ENCODE results near the gene CC2D2A.

The CC2D2A gene

GRCh38 chr4:15469402-15470127 is at the start of gene CC2D2A:
Gene CC2D2A, plus strand, starts transcription at chr4:15469882. Its CDS starts 6,051 bp downstream, at chr4:15475933.
- no peak for DNase-seq (ENCODE audit: low spot score)

GRCh38 chr4:15420642-15421041 is 49.0 kb upstream of the CC2D2A start:
- no peak for DNase-seq (ENCODE audit: low spot score)

- DNase-seq (ENCODE audit: low spot score), result no peak
Measured at GRCh38 chr4:15423285-15423711, 46.4 kb upstream of the CC2D2A start.

GRCh38 chr4:15425520-15425919 is 44.2 kb upstream of the CC2D2A start:
- DNase-seq (ENCODE audit: low spot score), result no peak

- no peak for DNase-seq (ENCODE audit: low spot score)
Measured at GRCh38 chr4:15427161-15427560, 42.5 kb upstream of the CC2D2A start.

- no peak for DNase-seq (ENCODE audit: low spot score)
Measured at GRCh38 chr4:15427701-15428100, 42.0 kb upstream of the CC2D2A start, which contains the start of gene C1QTNF7. Gene C1QTNF7, plus strand, starts transcription at chr4:15428033. Its CDS starts 7,711 bp downstream, at chr4:15435744.

- no peak for DNase-seq (ENCODE audit: low spot score)
Measured at GRCh38 chr4:15428611-15429010, 41.1 kb upstream of the CC2D2A start.

- no peak for DNase-seq (ENCODE audit: low spot score)
Measured at GRCh38 chr4:15434091-15434490, 35.6 kb upstream of the CC2D2A start.

GRCh38 chr4:15434676-15435075 is 35.0 kb upstream of the CC2D2A start:
- no peak for DNase-seq (ENCODE audit: low spot score)

GRCh38 chr4:15436513-15436912 is 33.2 kb upstream of the CC2D2A start:
- DNase-seq (ENCODE audit: low spot score), result no peak

- no peak for DNase-seq (ENCODE audit: low spot score)
Measured at GRCh38 chr4:15438939-15439524, 30.6 kb upstream of the CC2D2A start.

GRCh38 chr4:15443371-15444160 is 26.1 kb upstream of the CC2D2A start:
- DNase-seq (ENCODE audit: low spot score), result no peak

GRCh38 chr4:15444276-15444675 is 25.4 kb upstream of the CC2D2A start:
- no peak for DNase-seq (ENCODE audit: low spot score)

- DNase-seq (ENCODE audit: low spot score), result no peak
Measured at GRCh38 chr4:15444879-15445547, 24.7 kb upstream of the CC2D2A start.

GRCh38 chr4:15451181-15451865 is 18.4 kb upstream of the CC2D2A start:
- DNase-seq (ENCODE audit: low spot score), result no peak

- DNase-seq (ENCODE audit: low spot score), result no peak
Measured at GRCh38 chr4:15451866-15452765, 17.6 kb upstream of the CC2D2A start.

- DNase-seq (ENCODE audit: low spot score), result no peak
Measured at GRCh38 chr4:15455290-15455689, 14.4 kb upstream of the CC2D2A start.

- DNase-seq (ENCODE audit: low spot score), result no peak
Measured at GRCh38 chr4:15457406-15458201, 12.1 kb upstream of the CC2D2A start.

- no peak for DNase-seq (ENCODE audit: low spot score)
Measured at GRCh38 chr4:15458616-15459015, 11.1 kb upstream of the CC2D2A start.

GRCh38 chr4:15459706-15460105 is 10.0 kb upstream of the CC2D2A start:
- DNase-seq (ENCODE audit: low spot score), result no peak
